DMS53 (cell line): ENCODE measurements around the gene RSU1.

Source experiments
- DNase-seq: peaks from one replicate; lab custom pipeline; 2025; lab: John Stamatoyannopoulos, UW

The RSU1 gene

GRCh38 chr10:16741540-16741939 lies 75.7 kb downstream of the RSU1 start:
- no peak for DNase-seq

- DNase-seq: no peak
These were observed 79.8 kb downstream of the RSU1 start for GRCh38 chr10:16737420-16737819.

- DNase-seq: no peak
These were observed 81.6 kb downstream of the RSU1 start for GRCh38 chr10:16735671-16736070.

GRCh38 chr10:16732376-16732775 lies 84.8 kb downstream of the RSU1 start:
- peak; percentile 40 for DNase-seq

- no peak for DNase-seq
These were observed 89.0 kb downstream of the RSU1 start for GRCh38 chr10:16728266-16728665.

- DNase-seq: no peak
These were observed 89.6 kb downstream of the RSU1 start for GRCh38 chr10:16727666-16728065.

- no peak for DNase-seq
These were observed 92.7 kb downstream of the RSU1 start for GRCh38 chr10:16724509-16724908.

- no peak for DNase-seq
These were observed 96.4 kb downstream of the RSU1 start for GRCh38 chr10:16720812-16721211.

GRCh38 chr10:16717622-16718395 lies 99.4 kb downstream of the RSU1 start:
- no peak for DNase-seq

GRCh38 chr10:16716051-16716450 lies 101.2 kb downstream of the RSU1 start:
- no peak for DNase-seq

GRCh38 chr10:16713290-16713689 lies 103.9 kb downstream of the RSU1 start:
- no peak for DNase-seq

GRCh38 chr10:16712883-16713282 lies 104.3 kb downstream of the RSU1 start:
- no peak for DNase-seq

- DNase-seq: no peak
These were observed 116.9 kb downstream of the RSU1 start for GRCh38 chr10:16700331-16700730.

GRCh38 chr10:16699435-16700057 lies 117.7 kb downstream of the RSU1 start:
- no peak for DNase-seq

GRCh38 chr10:16698461-16698860 lies 118.8 kb downstream of the RSU1 start:
- no peak for DNase-seq

- DNase-seq: no peak
These were observed 126.8 kb downstream of the RSU1 start for GRCh38 chr10:16690417-16690816.

GRCh38 chr10:16689696-16690095 lies 127.5 kb downstream of the RSU1 start:
- no peak for DNase-seq

- no peak for DNase-seq
These were observed 128.0 kb downstream of the RSU1 start for GRCh38 chr10:16689227-16689626.

- DNase-seq: no peak
These were observed 130.9 kb downstream of the RSU1 start for GRCh38 chr10:16686054-16686902.

GRCh38 chr10:16685551-16685950 lies 131.7 kb downstream of the RSU1 start:
- no peak for DNase-seq

- no peak for DNase-seq
These were observed 135.7 kb downstream of the RSU1 start for GRCh38 chr10:16681521-16681920.

GRCh38 chr10:16679511-16679910 lies 137.7 kb downstream of the RSU1 start:
- no peak for DNase-seq

GRCh38 chr10:16675334-16675733 lies 141.9 kb downstream of the RSU1 start:
- DNase-seq: no peak
